HG03378 (cell line): ENCODE results near the gene TBC1D4.

Experiments
- ATAC-seq: cut with Tn5 transposase; IDR thresholded peaks from one replicate; pipeline ENCODE4 v1.9.1; 2021; ENCODE audit warnings: mild to moderate bottlenecking, moderate library complexity; ENCODE audit not compliant: unreplicated experiment

The TBC1D4 gene

GRCh38 chr13:75489502-75490263 is 7.7 kb upstream of the TBC1D4 start:
- peak; percentile 94 for ATAC-seq

- no peak for ATAC-seq
Measured at GRCh38 chr13:75486146-75487062, 4.4 kb upstream of the TBC1D4 start.

GRCh38 chr13:75485286-75486062 is 3.5 kb upstream of the TBC1D4 start:
- no peak for ATAC-seq

- no peak for ATAC-seq
Measured at GRCh38 chr13:75482820-75483079, 781 bp upstream of the TBC1D4 start.

- peak; percentile 25 for ATAC-seq
Measured at GRCh38 chr13:75481176-75482069, 546 bp downstream of the TBC1D4 start.

GRCh38 chr13:75480671-75481175 is 1.2 kb downstream of the TBC1D4 start:
- ATAC-seq: peak; percentile 16

- no peak for ATAC-seq
Measured at GRCh38 chr13:75479102-75479740, 2.7 kb downstream of the TBC1D4 start.

GRCh38 chr13:75478659-75479058 is 3.3 kb downstream of the TBC1D4 start:
- no peak for ATAC-seq

- no peak for ATAC-seq
Measured at GRCh38 chr13:75474956-75475355, 7.0 kb downstream of the TBC1D4 start.

- no peak for ATAC-seq
Measured at GRCh38 chr13:75473468-75473867, 8.5 kb downstream of the TBC1D4 start.

GRCh38 chr13:75470676-75471075 is 11.3 kb downstream of the TBC1D4 start:
- ATAC-seq: no peak

GRCh38 chr13:75469047-75469446 is 12.9 kb downstream of the TBC1D4 start:
- ATAC-seq: no peak

- ATAC-seq: no peak
Measured at GRCh38 chr13:75468602-75469001, 13.4 kb downstream of the TBC1D4 start.

GRCh38 chr13:75468098-75468497 is 13.9 kb downstream of the TBC1D4 start:
- ATAC-seq: no peak

- no peak for ATAC-seq
Measured at GRCh38 chr13:75467040-75467728, 14.8 kb downstream of the TBC1D4 start.

GRCh38 chr13:75465236-75465635 is 16.7 kb downstream of the TBC1D4 start:
- ATAC-seq: no peak

- no peak for ATAC-seq
Measured at GRCh38 chr13:75461314-75461713, 20.7 kb downstream of the TBC1D4 start.

- no peak for ATAC-seq
Measured at GRCh38 chr13:75460644-75461043, 21.3 kb downstream of the TBC1D4 start.
